Stimulated activated CD8-positive, alpha-beta memory T cell treated with anti-CD3 and anti-CD28 coated beads, Interleukin-15, amount 100 ng/mL, for 4 hours (primary cell): ENCODE results near the gene DERA.
"Not testable (repeated sequence)": the region's sequence is repeated elsewhere in the genome, so short reads cannot be mapped to it uniquely, and the experiment has no call there.

Experiments used
- DNase-seq, 2 donors: peaks; one replicate each; pipeline ENCODE4 v3.0.0-alpha.2; 2020; ENCODE audit warnings: low read depth in 2 of 2

Gene DERA

DNA sequence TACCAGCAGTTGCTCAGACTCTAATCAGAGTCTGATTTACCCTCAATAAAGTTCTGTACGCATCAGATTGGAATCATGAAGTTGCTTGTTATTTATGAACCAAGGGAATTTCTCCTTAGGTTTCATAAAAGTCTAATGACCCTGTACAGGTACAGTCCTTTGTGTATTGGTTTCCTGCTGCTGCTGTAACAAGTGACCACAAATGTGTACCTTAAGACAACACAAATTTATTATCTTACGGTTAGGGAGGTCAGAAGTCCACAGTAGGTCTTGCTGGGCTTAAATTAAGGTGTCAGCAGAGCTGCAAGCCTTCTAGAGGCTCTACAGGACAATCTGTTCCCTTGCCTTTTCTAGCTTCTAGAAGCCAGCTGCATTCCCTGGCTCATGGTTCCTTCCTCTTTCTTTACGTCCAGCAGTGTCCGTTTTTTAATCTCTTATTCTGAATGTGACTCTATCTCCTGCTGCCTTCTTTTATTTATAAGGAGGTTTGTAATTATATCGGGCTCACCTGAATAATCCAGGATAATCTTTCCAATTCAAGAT, 6.7 kb upstream of the DERA start:
- DNase-seq = no peak

DNA sequence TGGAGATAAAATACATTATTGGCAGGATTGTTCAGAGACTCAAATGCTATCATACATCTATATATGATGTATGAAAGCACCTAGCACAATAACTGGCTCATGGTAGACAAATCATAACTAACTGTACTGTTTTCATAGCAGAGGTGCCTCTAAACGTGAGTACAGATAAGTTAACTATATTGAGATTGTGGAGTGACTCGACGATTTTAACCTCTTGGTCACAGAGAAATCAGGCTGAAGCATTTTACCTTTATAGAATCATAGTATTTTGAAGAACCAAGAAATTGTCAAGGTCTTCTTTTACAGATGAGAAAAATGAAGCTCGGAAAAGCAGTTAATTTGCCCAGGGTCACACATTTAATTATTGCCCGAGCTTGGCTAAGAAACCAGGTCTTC, 666 bp upstream of the DERA start:
- no peak for DNase-seq

GRCh38 chr12:15911931-15912330, 799 bp downstream of the DERA start:
- DNase-seq = not testable (repeated sequence)

DNA sequence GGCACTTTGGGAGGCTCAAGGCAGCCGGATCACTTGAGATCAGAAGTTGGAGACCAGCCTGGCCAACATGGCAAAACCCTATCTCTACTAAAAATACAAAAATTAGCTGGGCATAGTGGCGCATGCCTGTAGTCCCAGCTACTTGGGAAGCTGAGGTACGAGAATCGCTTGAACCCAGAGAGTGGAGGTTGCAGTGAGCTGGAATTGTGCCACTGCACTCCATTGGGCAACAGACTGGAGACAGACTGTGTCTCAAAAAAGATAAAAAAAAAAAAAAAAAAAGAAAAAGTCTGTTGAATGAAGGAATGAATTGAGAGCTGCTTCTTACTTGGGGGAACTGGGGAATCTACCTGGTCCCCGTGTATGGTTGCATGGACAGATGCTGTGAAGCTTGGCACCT, 3.0 kb downstream of the DERA start:
- not testable (repeated sequence) for DNase-seq

GRCh38 chr12:15918066-15918465, 6.9 kb downstream of the DERA start:
- DNase-seq = no peak

- DNase-seq = no peak
These were observed 8.3 kb downstream of the DERA start for GRCh38 chr12:15919418-15919817.

DNA sequence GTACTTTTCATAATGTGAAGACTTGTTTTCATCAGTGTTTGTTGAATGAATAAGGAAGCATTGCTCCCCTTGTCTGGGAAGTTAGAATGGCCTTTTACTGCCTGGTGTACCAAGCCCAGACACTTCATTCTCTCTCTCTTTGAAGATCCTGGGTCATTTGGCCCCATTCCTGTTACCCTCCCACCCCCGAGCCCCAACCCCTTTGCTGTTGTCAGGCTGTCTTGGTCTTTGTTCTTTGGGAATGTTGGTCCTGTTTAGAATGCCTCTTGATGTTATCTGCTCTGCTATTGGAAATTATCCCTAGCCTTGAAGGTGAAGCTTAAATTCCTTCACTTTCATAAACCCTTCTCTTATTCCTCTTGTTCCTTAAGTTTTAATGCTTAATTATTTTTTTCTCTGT, 13.8 kb downstream of the DERA start:
- no peak for DNase-seq

GRCh38 chr12:15928346-15928745, 17.2 kb downstream of the DERA start:
- no peak for DNase-seq

DNA sequence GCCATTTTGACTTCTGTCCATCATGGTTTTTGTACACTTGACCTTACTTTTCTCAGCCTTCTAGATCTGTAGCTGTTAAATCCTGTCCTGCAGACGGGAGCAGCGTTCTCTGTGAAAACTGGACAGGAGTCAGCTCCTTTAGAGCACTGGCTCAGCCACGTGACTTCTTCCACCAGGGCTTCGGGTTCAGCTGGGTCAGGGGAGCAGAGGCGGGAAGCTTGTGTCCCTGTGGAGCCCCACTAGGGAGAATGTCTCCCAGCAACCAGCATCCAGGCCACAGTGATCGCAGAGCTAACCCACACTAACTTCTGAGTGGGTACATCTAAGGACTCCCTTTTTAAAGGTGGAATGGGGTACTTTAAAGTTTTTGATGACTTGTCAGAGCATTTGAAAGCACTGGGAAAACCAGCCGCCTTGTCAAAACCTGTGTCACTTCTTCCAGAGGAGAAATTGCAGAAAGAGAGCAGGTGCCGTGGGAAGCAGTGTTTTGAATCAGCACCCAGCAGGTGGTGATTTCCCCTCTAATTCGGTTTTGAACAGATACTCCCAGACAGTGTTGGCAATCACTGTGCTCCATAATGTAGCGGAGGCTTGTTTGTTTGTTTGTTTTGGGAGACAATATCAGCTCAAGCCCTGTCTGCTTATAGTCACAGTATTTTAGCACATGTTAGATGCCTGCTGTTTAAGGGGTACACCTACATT, 17.9 kb downstream of the DERA start:
- DNase-seq = no peak

- DNase-seq = no peak
These were observed 20.5 kb downstream of the DERA start for GRCh38 chr12:15931590-15932053.

DNA sequence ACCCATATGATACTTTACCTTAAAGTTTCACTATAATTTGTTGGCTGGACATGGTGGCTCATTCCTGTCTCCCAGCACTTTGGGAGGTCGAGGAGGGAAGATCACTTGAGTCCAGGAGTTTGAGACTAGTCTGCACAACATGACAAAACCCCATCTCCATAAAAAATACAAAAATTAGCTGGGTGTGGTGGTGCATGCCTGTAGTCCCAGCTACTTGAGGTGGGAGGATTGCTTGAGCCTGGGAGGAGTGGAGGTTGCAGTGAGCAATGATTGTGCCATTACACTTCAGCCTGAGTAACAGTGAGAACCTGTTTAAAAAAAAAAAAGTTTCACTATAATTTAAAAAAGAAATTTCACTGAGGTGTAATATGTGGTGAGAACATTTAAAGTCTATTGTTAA, 21.2 kb downstream of the DERA start:
- DNase-seq = no peak

DNA sequence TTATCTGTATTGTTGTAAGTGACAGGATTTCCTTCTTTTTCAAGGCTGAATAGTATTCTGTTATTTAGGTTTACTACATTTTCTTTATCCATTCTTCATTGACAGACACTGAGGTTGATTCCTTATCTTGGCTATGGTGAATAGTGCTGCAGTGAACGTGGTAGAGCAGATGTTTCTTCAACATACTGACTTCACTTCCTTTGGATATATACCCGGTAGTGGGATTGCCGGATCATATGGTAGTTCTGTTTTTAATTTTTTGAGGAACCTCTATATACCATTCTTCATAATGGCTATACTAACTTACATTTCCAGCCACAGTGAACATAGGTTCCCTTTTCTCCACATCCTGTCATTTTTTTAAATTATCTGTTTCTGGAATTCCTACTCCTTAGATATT, 21.8 kb downstream of the DERA start:
- DNase-seq = no peak

DNA sequence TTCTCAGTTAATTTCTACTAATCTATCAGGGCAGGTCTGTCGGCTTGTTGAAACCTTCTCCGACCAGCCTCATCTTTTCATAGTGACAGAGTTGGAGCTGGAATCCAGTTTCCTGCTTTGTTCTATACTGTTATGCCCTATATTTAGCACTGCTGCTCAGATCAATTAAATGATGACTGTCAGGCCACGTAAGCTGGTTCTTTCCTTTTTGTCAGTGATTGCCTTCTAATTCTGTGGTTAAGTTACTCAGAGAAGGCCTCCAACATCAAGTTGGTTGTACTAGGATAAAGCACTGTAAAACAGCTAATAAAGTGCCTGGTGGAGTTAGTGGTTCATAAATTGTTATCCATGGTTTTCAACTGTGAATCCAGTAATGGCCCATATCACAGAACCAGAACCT, 22.6 kb downstream of the DERA start:
- DNase-seq = no peak

GRCh38 chr12:15936751-15937150, 25.6 kb downstream of the DERA start:
- no peak for DNase-seq

DNA sequence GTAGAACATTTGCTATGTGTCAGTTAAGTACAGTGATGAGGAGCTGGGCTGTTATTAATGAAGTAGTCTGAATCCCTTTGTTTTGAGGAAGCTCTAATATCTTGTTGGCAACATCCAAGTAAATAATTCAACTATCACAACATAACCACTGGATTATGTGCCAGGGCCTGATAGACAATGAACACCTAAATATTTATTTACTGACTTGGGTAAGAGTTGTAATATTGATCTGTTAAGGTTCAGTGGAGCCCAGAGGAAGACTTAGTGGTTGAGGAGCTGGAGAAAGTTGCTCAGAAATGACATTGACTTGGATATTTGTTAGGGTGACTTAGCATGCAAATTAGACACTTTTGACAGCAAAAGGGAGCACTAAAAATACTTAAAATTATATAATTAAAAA, 26.8 kb downstream of the DERA start:
- DNase-seq = no peak

GRCh38 chr12:15939111-15939510, 28.0 kb downstream of the DERA start:
- DNase-seq = no peak

DNA sequence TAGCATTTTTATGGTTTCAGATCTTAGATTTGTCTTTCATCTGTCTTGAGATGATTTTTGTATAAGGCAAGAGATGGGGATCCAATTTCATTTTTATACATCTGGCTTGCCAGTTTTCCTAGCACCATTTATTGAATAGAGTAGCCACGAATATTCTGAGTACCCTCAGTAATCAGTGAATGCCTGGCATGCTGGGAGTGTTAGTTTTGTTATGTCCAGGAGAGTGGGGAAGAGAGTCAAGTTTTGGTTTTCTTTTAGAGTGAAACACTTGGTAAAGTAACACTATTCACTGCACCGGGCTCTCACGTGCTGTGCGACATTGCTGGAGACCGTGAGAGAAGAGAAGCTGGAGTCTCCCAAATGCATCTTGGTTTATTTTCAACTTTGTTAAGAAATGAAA, 31.3 kb downstream of the DERA start:
- DNase-seq = no peak

- DNase-seq = not testable (repeated sequence)
These were observed 32.4 kb downstream of the DERA start for GRCh38 chr12:15943519-15943918.

- not testable (repeated sequence) for DNase-seq
These were observed 37.3 kb downstream of the DERA start for GRCh38 chr12:15948461-15948860.

DNA sequence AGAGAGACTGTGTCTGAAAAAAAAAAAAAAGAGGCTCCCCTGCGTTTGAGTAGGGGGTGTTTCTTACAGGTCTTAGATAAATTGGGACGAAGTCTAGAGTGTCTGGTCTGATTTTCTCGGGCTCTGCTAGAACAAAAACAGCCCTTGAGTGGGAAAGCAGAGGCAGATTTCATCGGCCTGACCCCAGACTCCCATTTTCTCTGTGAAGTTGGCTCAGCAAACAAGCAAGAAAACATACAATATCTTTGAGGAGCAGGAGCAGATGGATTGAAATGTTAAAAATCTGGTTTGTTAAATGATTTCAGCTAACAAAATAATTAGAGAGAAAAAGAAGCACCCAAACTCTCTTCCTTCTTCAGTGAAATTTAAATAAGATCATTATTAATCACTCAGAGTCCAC, 44.1 kb downstream of the DERA start:
- DNase-seq = no peak

DNA sequence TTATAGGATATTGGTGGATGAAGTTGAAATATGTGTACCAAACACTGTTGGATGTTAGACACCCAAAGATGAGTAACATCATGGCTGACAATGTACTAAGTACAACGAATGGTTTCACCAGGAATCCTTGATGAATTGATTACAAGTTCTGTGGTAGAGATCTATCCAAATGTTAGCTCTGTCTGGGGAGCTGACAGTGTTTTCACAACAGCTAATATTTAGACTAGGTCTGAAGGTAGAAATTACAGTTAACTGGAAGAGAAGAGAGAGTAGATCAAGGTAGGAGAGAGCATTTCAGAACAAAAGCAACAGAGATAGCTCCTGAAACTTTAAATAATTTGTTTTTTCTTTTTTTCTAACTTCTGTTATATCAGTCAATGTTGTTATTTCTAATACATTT, 44.9 kb downstream of the DERA start:
- no peak for DNase-seq

DNA sequence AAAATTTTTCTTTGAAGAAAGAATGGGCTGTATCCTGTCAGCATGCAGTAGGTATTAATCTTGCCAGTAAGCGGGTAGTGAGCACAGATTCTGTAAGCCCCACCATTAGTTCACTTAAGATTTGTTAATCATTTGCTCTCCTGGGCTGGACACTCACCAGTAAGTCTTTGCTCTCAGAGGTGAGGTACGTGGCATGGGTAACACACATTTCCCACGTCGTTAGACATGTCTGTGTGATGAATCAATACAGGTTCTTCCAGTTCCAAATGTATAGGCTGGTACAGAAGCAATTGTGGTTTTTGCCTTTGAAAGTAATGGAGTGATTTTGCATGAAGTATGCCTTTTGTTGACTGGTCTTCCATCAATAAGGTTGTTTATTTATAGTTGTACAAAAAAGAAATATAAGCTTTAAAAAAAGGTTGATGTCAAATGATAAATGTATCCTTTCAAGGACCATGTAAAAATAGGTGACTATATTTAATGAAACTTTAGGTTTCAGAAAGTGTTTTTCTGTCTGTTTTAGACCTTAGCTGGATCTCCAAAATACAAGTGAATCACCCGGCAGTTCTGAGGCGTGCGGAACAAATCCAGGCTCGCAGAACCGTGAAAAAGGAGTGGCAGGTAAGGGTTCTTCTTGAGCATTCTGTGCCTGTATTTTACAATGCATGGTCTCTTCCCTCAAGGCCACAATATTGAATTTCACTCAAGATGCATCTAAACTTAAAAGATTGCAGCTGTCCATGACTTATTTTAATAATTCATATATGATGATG, 45.5 kb downstream of the DERA start:
- DNase-seq = no peak

DNA sequence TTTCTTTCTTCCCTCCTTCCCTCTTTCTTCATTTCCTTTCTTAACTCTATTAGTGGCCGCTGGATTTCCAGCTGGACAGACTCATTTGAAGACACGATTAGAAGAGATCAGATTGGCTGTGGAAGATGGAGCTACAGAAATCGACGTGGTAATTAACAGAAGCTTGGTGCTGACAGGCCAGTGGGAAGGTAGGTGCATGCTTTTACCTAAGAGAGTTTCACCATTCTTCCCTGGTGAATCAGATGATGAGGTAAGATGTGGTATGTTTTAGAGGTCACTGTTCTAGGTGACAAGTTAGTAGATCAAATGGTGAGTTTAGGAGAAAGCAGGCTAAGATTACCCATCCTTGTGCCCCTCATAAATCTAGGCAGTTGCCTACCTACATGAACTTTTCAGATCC, 51.6 kb downstream of the DERA start:
- DNase-seq = no peak
